ENCODE data around the gene IGSF21.
A peak's percentile ranks its signal among the peaks of the same experiment; 100 is the strongest.

Gene IGSF21

DNA sequence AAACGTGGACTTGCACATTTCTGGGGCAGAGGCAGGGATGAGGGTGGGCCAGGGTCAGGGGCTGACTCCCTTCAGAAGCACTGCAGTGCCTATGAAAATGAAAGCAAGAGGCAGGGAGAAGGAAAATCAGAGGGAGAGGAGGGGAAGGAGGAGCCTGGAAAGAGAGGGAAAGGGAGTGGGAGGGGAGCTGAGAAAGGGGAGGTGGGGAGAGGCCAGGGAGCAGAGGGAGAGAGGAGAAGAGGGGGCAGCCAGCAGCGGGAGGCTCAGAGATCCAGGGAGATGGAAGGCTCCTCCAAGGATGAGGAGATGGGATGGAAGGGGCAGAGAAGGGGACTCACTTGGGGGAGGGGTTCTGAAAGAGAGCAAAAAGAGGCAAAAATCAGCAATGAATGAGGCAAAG is 276.9 kb downstream of the IGSF21 start:
- DNase-seq (ENCODE audit: low read depth in 2 of 2), result no peak
- TF ChIP-seq, protein P1, sequence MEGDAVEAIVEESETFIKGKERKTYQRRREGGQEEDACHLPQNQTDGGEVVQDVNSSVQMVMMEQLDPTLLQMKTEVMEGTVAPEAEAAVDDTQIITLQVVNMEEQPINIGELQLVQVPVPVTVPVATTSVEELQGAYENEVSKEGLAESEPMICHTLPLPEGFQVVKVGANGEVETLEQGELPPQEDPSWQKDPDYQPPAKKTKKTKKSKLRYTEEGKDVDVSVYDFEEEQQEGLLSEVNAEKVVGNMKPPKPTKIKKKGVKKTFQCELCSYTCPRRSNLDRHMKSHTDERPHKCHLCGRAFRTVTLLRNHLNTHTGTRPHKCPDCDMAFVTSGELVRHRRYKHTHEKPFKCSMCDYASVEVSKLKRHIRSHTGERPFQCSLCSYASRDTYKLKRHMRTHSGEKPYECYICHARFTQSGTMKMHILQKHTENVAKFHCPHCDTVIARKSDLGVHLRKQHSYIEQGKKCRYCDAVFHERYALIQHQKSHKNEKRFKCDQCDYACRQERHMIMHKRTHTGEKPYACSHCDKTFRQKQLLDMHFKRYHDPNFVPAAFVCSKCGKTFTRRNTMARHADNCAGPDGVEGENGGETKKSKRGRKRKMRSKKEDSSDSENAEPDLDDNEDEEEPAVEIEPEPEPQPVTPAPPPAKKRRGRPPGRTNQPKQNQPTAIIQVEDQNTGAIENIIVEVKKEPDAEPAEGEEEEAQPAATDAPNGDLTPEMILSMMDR (IDR thresholded peaks at IDR 0.05; ENCODE audit: low read depth, low read length), result no peak
- no peak overlapping the region for H3K4me3 ChIP-seq (replicated peaks in 1 of 2; ENCODE audit: low read depth in 2 of 2, low read length in 2 of 2)

DNA sequence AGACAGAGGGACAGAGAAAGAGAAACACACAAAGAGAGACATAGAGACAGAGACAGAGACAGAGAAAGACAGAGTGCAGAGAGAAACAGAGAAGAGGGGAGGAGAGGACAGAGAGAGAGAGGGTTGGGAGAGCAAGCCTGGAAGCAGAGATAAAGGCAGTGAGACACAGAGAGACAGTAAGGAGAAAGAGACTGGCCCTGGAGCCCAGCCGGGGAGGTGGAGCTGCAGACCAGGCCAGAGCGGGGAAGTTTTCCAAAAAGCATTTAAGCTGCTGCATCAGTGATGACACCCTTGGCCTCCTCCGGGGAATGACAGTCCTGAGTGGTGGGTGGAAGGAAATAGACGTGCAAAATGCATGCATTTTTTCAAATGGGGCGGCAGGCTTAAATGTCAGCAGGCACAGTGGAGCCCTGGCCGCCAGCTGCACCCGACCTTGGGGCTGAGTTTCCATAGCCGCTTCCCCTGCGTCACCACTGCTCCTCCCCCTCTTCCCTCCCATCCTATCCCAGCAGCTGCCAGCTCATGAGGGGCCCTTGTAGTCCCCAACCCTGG is 277.7 kb downstream of the IGSF21 start:
- TF ChIP-seq, protein P1 (IDR thresholded peaks at IDR 0.05; ENCODE audit: low read depth, low read length), result no peak
- no peak overlapping the region for H3K4me3 ChIP-seq (replicated peaks in 1 of 2; ENCODE audit: low read depth in 2 of 2, low read length in 2 of 2)
- DNase-seq (ENCODE audit: low read depth in 2 of 2), result peak in 1 of 2 donors; percentile 2

DNA sequence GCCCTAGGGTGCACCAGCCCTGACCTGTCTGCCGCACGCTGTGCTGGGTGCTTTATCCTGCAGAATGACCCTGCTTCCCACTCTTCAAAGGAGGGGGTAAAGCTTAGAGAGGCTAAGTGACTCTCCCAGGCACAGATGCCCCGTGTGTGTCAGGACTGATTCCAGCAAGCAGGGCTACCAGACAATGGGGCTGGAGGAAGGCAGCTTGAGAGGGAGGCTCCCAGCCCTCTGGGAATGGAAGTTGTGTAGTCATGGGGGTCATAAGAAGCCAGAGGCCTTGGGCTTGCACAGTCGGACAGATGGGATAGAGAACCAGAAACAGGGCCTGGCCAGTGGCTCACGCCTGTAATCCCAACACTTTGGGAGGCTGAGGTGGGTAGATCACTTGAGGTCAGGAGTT is 279.0 kb downstream of the IGSF21 start:
- DNase-seq (ENCODE audit: low read depth in 2 of 2), result no peak
- TF ChIP-seq, protein P1 (IDR thresholded peaks at IDR 0.05; ENCODE audit: low read depth, low read length), result no peak

DNA sequence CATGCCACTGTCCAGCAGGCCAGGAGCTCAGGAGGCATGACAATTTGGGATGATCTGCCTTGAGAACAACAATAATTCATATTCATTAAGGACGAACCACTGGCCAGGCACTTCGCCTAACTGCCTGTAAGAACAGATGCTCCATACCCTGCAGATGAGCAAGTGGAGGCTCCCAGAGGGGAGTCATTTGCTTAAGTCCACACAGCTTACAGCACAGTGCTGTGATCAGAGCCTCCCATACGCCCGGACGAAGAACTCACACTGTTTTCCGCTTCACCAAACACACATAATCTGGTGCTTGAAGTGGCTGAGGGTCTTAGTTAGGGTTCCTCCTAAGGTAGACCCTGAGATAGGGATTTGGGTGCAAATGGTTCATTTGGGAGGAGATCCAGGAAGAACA is 279.7 kb downstream of the IGSF21 start:
- TF ChIP-seq, protein P1 (IDR thresholded peaks at IDR 0.05; ENCODE audit: low read depth, low read length), result no peak

More for the DNA sequence above, 279.0 kb downstream of the IGSF21 start:
- no peak overlapping the region for H3K4me3 ChIP-seq (replicated peaks in 1 of 2; ENCODE audit: low read depth in 2 of 2, low read length in 2 of 2)

DNA sequence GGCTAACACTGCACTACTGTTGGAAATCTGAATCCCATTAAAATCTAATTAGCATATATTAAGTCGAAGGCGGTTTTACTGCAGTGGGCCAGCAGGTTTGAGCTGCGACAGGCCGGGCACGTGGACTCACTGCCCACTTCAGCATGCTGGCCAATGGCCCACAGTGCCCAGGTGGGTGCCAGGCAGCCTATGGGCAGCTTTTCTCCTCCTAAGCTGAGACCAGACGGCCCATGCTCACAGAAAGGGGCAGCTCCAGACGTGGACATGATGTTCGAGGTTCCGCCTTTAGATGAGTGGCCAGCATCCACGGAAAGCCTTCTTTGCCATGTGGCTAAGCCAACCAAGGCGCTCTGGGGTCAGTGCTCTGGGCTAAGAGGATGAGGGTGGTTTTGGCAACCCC is 283.4 kb downstream of the IGSF21 start:
- DNase-seq (ENCODE audit: low read depth in 2 of 2), result no peak
- H3K4me3 ChIP-seq (replicated peaks in 1 of 2; ENCODE audit: low read depth in 2 of 2, low read length in 2 of 2), result no peak overlapping the region
- TF ChIP-seq, protein P1 (IDR thresholded peaks at IDR 0.05; ENCODE audit: low read depth, low read length), result no peak

More for the DNA sequence above, 279.7 kb downstream of the IGSF21 start:
- H3K4me3 ChIP-seq (replicated peaks in 1 of 2; ENCODE audit: low read depth in 2 of 2, low read length in 2 of 2), result no peak overlapping the region
- DNase-seq (ENCODE audit: low read depth in 2 of 2), result no peak

DNA sequence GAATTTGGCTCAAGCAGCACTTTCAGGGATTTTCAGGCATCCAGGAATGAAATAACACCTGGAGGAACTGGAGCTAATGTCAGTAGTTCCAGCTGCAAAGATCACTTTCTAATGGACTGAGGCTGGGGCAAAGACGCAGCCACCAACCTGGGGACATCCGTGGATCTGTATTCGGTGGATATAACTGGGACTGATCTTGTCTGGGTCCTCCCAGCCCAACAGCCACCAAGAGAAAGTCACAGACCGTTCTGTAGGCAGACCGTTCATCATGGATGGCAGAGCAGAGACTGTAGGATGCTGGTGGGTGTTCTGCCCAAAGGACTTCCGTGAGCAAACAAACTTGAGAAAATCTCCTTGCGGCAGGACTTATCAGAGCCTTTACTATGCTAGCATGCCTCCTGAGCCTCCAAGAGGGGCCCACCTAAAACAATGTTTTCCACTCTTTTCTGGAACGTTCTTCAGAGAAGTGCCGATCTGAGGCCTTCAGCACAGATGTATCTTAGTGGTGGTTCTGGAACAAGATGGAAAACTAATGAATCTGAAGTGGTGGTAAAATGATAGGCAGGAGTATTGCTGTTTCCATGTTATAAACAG is 287.1 kb downstream of the IGSF21 start:
- no peak for DNase-seq (ENCODE audit: low read depth in 2 of 2)
- TF ChIP-seq, protein P1 (IDR thresholded peaks at IDR 0.05; ENCODE audit: low read depth, low read length), result no peak

More for the DNA sequence above, 287.1 kb downstream of the IGSF21 start:
- no peak overlapping the region for H3K4me3 ChIP-seq (replicated peaks in 1 of 2; ENCODE audit: low read depth in 2 of 2, low read length in 2 of 2)

All from cardiac fibroblast (primary cell).